T-helper 1 cell treated with Interleukin-12 subunit alpha and Interleukin-12 subunit beta and Interleukin-4 antibody, amounts not matched to agents 30 ng/mL and 1 ng/mL, for 36 hours (primary cell): ENCODE measurements around the gene NDUFS4. TPM values are rescaled to one million over a fixed set of nuclear protein-coding genes. Genes with fewer than 3 reads are reported as not detected.
"Not testable (repeated sequence)": the region's sequence is repeated elsewhere in the genome, so short reads cannot be mapped to it uniquely, and the experiment has no call there.

Experiments used
- intact Hi-C: fragments of 100-400 bp; cut with micrococcal nuclease; formaldehyde crosslinking; loops from one replicate; pipeline ENCODE4 v1.15.1; 2024
- total RNA-seq: library from RNA; stranded (reverse); gene quantifications from 2 replicates; pipeline ENCODE4 v1.2.3, GENCODE V29; 2022

NDUFS4 gene
- total RNA-seq, 1 donor from 2014 or later, result 48.6 TPM

- intact Hi-C loops, result no loop called here
Measured at GRCh38 chr5:53575101-53575500, 14.7 kb downstream of the NDUFS4 start.

GRCh38 chr5:53575831-53576230, 15.4 kb downstream of the NDUFS4 start:
- intact Hi-C loops, result no loop called here

GRCh38 chr5:53576674-53577073, 16.2 kb downstream of the NDUFS4 start:
- intact Hi-C loops, result no loop called here

- intact Hi-C loops, result no loop called here
Measured at GRCh38 chr5:53578854-53579253, 18.4 kb downstream of the NDUFS4 start.

GRCh38 chr5:53580547-53580946, 20.1 kb downstream of the NDUFS4 start:
- intact Hi-C loops, result no loop called here

GRCh38 chr5:53582225-53582624, 21.8 kb downstream of the NDUFS4 start:
- intact Hi-C loops, result no loop called here

GRCh38 chr5:53590759-53591158, 30.3 kb downstream of the NDUFS4 start:
- intact Hi-C loops, result no loop called here

GRCh38 chr5:53594419-53594818, 34.0 kb downstream of the NDUFS4 start:
- intact Hi-C loops, result no loop called here

- intact Hi-C loops, result no loop called here
Measured at GRCh38 chr5:53597894-53598293, 37.5 kb downstream of the NDUFS4 start.

- intact Hi-C loops, result no loop called here
Measured at GRCh38 chr5:53601570-53601969, 41.1 kb downstream of the NDUFS4 start.

GRCh38 chr5:53603009-53603687, 42.7 kb downstream of the NDUFS4 start:
- intact Hi-C loops, result no loop called here

GRCh38 chr5:53604309-53604708, 43.9 kb downstream of the NDUFS4 start:
- intact Hi-C loops, result no loop called here

- intact Hi-C loops, result no loop called here
Measured at GRCh38 chr5:53607886-53608285, 47.4 kb downstream of the NDUFS4 start.

- intact Hi-C loops, result not testable (repeated sequence)
Measured at GRCh38 chr5:53608897-53609296, 48.5 kb downstream of the NDUFS4 start.

GRCh38 chr5:53613061-53613460, 52.6 kb downstream of the NDUFS4 start:
- intact Hi-C loops, result no loop called here

GRCh38 chr5:53613536-53613935, 53.1 kb downstream of the NDUFS4 start:
- intact Hi-C loops, result no loop called here

GRCh38 chr5:53614376-53614885, 54.0 kb downstream of the NDUFS4 start:
- intact Hi-C loops, result no loop called here

- intact Hi-C loops, result no loop called here
Measured at GRCh38 chr5:53616939-53617549, 56.6 kb downstream of the NDUFS4 start.

- intact Hi-C loops, result no loop called here
Measured at GRCh38 chr5:53631251-53631650, 70.8 kb downstream of the NDUFS4 start.

- intact Hi-C loops, result no loop called here
Measured at GRCh38 chr5:53642061-53642460, 81.6 kb downstream of the NDUFS4 start.

- intact Hi-C loops, result no loop called here
Measured at GRCh38 chr5:53643445-53643844, 83.0 kb downstream of the NDUFS4 start.

GRCh38 chr5:53645078-53645477, 84.6 kb downstream of the NDUFS4 start:
- intact Hi-C loops, result no loop called here

GRCh38 chr5:53649352-53649751, 88.9 kb downstream of the NDUFS4 start:
- intact Hi-C loops, result no loop called here
